Activated CD4-positive, alpha-beta T cell treated with anti-CD3 and anti-CD28 coated beads, Interleukin-2, Interleukin-6, amounts not matched to agents 100 ng/mL and 50 ng/mL, durations not matched to agents 16 hours and 8 hours (primary cell): ENCODE measurements around the gene PTBP1.
A peak's percentile ranks its signal among the peaks of the same experiment; 100 is the strongest.

Source experiments
- DNase-seq: peaks from one replicate; pipeline ENCODE4 v3.0.0-alpha.2; 2020

The PTBP1 gene

GRCh38 chr19:796692-797527 is at the start of gene PTBP1:
Gene PTBP1, plus strand, starts transcription at chr19:797452. Its CDS starts 46 bp downstream, at chr19:797498.
- DNase-seq = peak; percentile 100

- DNase-seq = no peak
These were observed 49.0 kb upstream of the PTBP1 start for GRCh38 chr19:748274-748598.

GRCh38 chr19:749811-750210 is 47.4 kb upstream of the PTBP1 start:
- DNase-seq = no peak

GRCh38 chr19:750640-751423 is 46.4 kb upstream of the PTBP1 start, which contains the start of gene MISP:
Gene MISP, plus strand, starts transcription at chr19:751112. Its CDS starts 5,835 bp downstream, at chr19:756947.
- DNase-seq = no peak

- no peak for DNase-seq
These were observed 45.5 kb upstream of the PTBP1 start for GRCh38 chr19:751501-752341.

GRCh38 chr19:752652-753517 is 44.4 kb upstream of the PTBP1 start:
- no peak for DNase-seq

- no peak for DNase-seq
These were observed 42.7 kb upstream of the PTBP1 start for GRCh38 chr19:754530-754929.

- no peak for DNase-seq
These were observed 42.2 kb upstream of the PTBP1 start for GRCh38 chr19:755063-755462.

- peak; percentile 31 for DNase-seq
These were observed 41.0 kb upstream of the PTBP1 start for GRCh38 chr19:756236-756635.

- DNase-seq = no peak
These were observed 40.2 kb upstream of the PTBP1 start for GRCh38 chr19:756821-757688.

GRCh38 chr19:757811-758668 is 39.2 kb upstream of the PTBP1 start:
- DNase-seq = no peak

GRCh38 chr19:763181-763580 is 34.1 kb upstream of the PTBP1 start:
- no peak for DNase-seq

- no peak for DNase-seq
These were observed 33.4 kb upstream of the PTBP1 start for GRCh38 chr19:763869-764268.

- no peak for DNase-seq
These were observed 33.0 kb upstream of the PTBP1 start for GRCh38 chr19:764301-764700.

GRCh38 chr19:765179-765738 is 32.0 kb upstream of the PTBP1 start:
- DNase-seq = no peak

- no peak for DNase-seq
These were observed 28.8 kb upstream of the PTBP1 start for GRCh38 chr19:768424-768823.

GRCh38 chr19:769616-770015 is 27.6 kb upstream of the PTBP1 start:
- DNase-seq = no peak

- DNase-seq = peak; percentile 27
These were observed 25.9 kb upstream of the PTBP1 start for GRCh38 chr19:771332-771785.

- DNase-seq = no peak
These were observed 25.2 kb upstream of the PTBP1 start for GRCh38 chr19:772063-772462.
